HepG2 (cell line): Measurements from ENCODE around the gene NTPCR.

Experiments used
- CTCF ChIP-seq: sonication (generic); formaldehyde crosslinking; IDR thresholded peaks from 2 replicates; pipeline ENCODE4 v1.5.0; 2020; ENCODE audit warnings: mild to moderate bottlenecking, missing genetic modification reagents, moderate library complexity
- FOSL1 ChIP-seq: sonication (generic); formaldehyde crosslinking; IDR thresholded peaks from 2 replicates; pipeline ENCODE4 v1.9.0; 2021; ENCODE audit warnings: missing genetic modification reagents, borderline replicate concordance
- FOXK2 ChIP-seq: fragments of 450-650 bp; IDR thresholded peaks from 2 replicates; pipeline ENCODE4 v1.6.1; 2016
- KAT7 ChIP-seq: IDR thresholded peaks from 2 replicates; pipeline ENCODE4 v1.6.1; 2018; ENCODE audit warnings: borderline replicate concordance, missing compliant biosample characterization
- KLF12 ChIP-seq: sonication (generic); formaldehyde crosslinking; IDR thresholded peaks from 2 replicates; pipeline ENCODE4 v1.4.0; 2020; ENCODE audit warnings: missing genetic modification reagents, borderline replicate concordance
- ZNF761 ChIP-seq: sonication (generic); formaldehyde crosslinking; conservative IDR thresholded peaks from 2 replicates; pipeline ENCODE4 v1.4.0; 2020; ENCODE audit warnings: mild to moderate bottlenecking, missing genetic modification reagents
- TF ChIP-seq, protein P1 (sequence below): sonication (generic); formaldehyde crosslinking; IDR thresholded peaks from 2 replicates; pipeline ENCODE4 v1.4.0; 2020; ENCODE audit warnings: missing genetic modification reagents

GRCh38 chr1:232980355-232980978 lies 30.1 kb downstream of the NTPCR start:
- TF ChIP-seq ZNF761 (CRISPR knock-in tag) (no peak), FOSL1 (CRISPR knock-in tag) (no peak), KLF12 (CRISPR knock-in tag) (no peak), KAT7 (CRISPR knock-in tag) (no peak), FOXK2 (no peak), CTCF (CRISPR knock-in tag) (no peak)
- TF ChIP-seq, protein P1, sequence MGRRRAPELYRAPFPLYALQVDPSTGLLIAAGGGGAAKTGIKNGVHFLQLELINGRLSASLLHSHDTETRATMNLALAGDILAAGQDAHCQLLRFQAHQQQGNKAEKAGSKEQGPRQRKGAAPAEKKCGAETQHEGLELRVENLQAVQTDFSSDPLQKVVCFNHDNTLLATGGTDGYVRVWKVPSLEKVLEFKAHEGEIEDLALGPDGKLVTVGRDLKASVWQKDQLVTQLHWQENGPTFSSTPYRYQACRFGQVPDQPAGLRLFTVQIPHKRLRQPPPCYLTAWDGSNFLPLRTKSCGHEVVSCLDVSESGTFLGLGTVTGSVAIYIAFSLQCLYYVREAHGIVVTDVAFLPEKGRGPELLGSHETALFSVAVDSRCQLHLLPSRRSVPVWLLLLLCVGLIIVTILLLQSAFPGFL = no peak
